ENCODE measurements around the gene ASTN2.

ASTN2 gene

DNA sequence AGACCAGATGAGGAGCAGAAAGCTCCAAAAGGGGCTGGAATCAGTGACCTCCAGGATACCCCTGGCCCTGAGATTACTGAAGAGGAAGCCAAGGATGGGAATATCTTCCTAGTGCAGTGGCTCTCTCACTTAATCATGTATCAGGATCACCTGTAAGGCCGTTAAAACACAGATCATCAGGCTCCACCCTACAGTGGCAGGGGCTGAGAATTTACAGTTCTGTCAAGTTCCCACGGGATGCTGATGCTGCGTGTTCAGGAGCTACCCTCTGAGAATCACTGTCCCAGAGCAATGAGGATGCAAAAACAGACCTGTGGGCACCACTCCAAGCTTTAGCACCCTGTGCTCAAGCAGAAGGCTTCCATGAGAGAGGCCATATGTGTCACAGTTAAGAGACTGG lies 291.9 kb downstream of the ASTN2 start:
- DNase-seq (ENCODE audit: low read depth in 1 of 2, low spot score in 1 of 2) = no peak

DNA sequence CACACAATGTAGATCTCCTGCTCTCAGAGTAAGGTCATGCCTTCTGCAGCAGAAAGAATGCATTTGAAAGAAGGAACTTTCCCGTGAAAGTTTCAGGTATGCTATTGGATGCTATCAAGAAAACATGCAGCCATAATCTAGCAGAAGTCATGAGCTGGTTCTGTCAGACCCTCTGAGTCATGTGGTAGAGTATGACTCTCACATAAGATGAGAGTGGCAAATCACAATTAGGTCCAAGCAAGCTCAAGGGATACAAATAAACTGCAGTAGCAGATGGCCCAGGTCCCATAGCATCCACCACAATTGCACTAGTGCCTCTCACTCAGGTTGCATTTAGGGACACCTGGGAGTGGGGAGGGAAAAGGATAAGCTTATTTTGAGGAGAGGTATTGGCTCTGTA lies 292.8 kb downstream of the ASTN2 start:
- DNase-seq (ENCODE audit: low read depth in 1 of 2, low spot score in 1 of 2) = no peak

DNA sequence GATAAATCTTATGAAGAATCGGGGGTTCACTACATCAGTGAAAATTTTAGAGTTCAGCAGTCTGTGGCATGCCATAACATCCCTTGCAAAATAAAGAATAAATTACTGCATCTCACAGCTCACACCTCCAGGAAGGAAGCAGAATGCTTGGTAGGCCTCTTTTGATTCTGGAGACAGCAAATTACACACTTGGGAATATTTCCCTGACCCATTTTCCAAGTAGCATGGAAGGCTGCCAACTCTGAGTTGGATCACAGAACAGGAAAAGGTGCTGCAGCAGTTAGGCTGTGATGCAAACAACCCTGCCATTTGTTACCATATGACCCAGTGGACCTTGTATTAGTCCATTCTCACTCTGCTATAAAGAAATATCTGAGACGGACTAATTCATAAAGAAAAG lies 293.5 kb downstream of the ASTN2 start:
- no peak for DNase-seq (ENCODE audit: low read depth in 1 of 2, low spot score in 1 of 2)

- DNase-seq (ENCODE audit: low read depth in 1 of 2, low spot score in 1 of 2) = no peak
These were observed 294.8 kb downstream of the ASTN2 start for GRCh38 chr9:117120061-117120460.

DNA sequence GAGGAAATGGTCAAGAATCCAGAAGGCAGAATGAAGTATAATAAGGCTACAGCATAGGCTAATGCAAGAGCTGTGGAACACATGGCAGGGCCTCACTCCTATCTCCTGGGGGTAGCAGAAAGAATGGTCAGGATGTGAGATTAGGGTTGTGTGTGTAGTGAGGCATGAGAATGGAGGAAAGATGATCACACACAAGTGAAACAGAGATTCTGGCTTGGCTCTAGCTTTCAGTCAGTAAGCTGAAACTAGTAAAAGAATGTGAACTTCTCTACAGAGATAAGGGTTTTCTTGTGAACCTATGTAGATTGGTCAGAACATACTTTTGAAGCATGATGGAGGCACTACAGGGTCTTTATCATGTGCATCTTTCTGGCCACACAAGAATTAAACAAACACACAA lies 298.8 kb downstream of the ASTN2 start:
- no peak for DNase-seq (ENCODE audit: low read depth in 1 of 2, low spot score in 1 of 2)

DNA sequence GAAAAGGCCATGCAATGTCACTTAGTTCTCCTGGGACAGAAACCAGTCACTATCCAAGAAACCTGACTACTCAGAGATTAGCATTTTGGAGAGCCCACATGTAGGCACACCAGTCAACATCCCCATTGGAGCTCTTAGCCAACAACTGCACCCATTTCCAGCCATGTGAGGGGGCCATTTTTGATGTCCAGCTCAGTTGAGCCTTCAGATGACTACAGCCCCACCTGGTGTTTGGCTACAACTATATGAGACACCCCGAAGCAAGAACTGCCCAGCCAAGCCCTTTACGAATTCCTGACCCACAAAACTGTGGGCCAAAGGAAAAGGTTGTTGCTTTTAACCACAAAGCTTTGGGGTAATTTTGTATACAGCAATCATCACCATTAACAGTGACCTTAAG lies 300.1 kb downstream of the ASTN2 start:
- DNase-seq (ENCODE audit: low read depth in 1 of 2, low spot score in 1 of 2) = no peak

DNA sequence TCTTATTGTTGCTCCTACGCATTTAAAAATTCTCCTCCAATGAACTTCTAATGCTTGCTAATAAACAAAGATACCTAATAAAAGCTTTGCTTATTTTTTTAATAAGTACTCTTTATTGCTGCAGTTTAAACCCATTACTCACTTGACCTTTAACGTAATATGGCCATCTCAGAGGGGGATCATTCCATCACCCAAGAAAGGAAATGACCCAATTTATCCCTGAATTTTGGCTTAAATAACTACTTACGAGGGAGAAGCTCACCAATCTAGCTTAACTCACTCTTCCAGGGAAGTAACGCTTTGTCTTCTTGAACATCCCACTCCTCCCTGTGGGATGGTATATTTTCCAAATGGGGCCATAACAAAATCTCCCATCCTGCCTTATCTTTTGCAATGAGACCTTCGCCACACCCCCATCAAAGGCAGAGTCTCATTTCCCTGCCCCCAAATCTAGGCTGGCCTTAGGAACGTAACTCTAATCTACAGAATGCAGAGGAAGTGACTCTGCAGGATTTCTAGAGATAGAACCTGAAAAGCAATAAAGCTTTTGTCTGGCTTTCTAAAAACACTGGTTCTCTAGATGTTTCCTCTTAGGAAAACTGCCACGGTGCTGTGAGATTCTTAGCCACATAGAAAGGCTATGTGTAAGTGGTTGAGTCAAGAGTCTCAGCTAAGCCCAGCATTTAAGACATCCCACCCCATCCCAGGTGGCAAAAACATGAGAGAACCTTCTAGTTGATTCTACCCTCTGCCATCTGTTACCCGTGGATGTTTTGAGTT lies 310.0 kb downstream of the ASTN2 start:
- DNase-seq (ENCODE audit: low read depth in 1 of 2, low spot score in 1 of 2) = no peak

DNA sequence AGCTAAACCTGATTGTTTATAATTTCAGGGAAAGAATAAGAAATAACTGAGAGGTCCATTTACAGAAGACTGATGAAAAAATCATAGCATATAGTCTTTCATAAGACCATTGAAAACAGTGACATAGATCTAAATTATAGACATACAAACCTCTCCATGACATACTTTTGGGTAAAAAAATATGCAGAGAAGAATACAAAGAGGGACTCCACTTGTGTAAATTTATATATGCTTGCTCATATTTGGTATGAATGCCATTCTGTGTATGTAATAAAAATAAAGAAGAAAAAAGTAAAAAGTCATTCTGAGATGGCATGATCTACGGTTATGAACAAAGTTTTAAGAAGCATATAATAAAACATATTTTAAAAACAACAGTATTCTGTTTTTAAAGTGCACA lies 310.7 kb downstream of the ASTN2 start:
- no peak for DNase-seq (ENCODE audit: low read depth in 1 of 2, low spot score in 1 of 2)

DNA sequence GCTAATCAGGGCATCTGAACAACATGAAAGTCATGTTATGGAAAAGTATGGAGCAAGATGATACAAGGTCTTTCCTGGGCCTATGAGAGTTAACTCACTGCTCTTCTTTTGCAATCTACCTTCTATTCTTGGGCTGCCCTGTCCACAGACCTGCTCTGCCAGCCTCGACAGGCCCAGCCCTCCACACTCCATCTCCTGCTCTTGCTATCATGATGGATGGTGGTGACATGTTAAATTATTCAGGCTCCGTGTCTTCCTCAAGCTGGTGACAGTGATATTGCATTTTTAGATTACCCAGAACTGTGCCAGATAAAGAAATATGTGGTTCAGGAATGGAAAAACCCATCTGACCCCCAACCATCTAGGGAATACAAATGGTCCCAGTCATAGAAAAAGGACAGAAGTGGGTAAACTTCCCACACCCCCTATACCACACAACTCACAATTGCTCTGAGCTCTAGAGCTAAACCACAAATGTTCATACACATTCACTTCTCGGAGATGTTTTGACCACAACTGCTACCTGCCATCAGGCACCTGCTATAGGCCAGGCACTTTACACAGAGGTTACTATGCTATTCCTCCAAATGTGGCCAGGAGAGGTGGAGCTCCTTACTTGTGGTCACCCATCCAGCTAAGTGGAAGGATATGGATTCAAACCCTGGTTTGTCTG lies 311.3 kb downstream of the ASTN2 start:
- no peak for DNase-seq (ENCODE audit: low read depth in 1 of 2, low spot score in 1 of 2)

DNA sequence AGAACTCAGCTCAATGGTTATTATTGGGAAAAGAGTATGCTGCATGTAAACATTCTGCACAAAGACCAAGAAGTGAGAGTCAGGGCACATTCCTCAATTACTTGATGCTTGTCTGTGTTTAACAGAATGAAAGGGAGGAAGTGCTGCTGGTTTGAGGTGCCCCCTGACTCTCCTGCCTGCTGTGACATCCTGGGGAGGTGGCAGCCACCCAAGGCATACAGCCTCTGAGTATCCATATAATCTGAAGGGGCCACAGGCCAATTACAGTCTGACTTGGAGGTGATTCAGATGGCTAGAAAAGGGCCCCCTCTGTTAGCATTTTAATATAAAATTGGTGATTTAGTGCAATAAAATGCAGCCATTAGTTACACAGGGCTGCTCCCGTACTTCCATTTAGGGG lies 313.8 kb downstream of the ASTN2 start:
- DNase-seq (ENCODE audit: low read depth in 1 of 2, low spot score in 1 of 2) = no peak

DNA sequence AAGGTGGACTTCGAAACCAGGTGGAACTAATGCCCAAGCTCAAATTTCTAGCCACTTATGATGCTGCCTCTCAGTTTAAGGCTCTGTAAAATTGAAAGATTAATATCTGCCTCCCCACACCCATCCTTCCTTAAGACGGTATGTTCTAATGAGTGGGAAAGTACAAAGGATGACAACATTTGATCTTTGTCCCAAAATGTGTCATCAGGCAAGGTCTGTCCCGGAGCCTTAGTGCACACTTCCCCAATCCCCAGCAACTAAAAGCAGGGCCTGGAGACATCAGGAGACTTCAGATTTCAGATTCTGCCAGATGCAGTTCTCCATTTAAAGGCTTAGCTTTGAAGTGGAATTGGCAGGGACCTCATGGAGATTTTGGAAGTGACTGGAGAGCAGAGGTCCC lies 316.5 kb downstream of the ASTN2 start:
- DNase-seq (ENCODE audit: low read depth in 1 of 2, low spot score in 1 of 2) = no peak

DNA sequence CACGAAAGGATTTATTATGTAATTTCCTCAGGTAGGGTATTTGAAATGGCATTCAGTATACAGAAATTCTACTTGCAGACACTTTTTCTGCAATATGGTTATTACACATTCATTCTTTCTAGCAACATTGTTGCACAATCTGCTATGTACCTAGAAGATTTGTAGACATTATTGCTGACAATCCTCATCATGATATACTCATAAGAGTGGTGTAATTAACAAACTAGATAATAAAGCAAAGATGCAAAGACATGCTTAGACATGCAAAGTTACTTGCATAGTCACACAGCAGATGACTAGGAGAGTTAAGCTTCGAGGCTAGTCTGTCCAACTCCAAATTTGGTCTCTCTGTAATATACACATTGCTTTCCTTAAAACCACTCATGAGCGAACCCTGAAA lies 317.1 kb downstream of the ASTN2 start:
- DNase-seq (ENCODE audit: low read depth in 1 of 2, low spot score in 1 of 2) = no peak

DNA sequence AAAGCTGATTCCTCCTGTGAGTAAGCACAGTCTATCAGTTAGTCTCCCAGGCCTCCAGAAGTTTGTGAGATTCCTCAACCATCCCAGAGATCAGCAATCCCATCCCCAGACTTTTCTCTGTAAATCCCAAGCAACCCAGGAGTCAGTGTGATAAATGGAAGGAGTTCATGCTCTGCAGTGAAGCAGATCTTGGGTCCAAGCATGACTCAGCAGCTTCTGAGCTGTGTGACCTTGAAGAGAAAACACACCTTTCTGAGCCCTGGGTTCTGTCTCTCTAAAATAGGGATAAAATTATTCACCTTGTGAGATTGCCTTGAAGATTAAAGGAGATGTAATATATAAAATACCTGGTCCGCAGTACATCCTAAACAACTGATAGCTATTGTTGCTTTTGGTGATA lies 318.7 kb downstream of the ASTN2 start:
- no peak for DNase-seq (ENCODE audit: low read depth in 1 of 2, low spot score in 1 of 2)

DNA sequence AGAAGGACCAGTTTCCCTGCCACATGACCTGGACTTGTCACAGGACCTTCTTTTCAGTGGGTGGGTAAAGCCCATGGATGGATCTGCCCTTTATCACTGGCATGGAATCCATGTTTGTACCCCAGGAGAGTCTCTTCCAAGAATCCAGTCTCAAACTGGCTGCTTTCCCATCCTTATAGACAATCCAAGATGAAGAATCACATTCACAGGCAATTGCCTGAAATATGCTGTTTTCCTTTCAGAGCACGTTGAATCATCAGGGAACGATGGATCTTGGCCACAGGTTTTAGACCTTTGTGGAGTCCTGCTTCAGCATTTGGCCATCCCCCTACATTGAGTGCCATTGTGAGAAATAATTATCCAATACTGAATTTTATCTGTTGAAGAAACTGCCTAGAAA lies 319.8 kb downstream of the ASTN2 start:
- DNase-seq (ENCODE audit: low read depth in 1 of 2, low spot score in 1 of 2) = no peak

GRCh38 chr9:117093891-117094844 lies 320.7 kb downstream of the ASTN2 start:
- no peak for DNase-seq (ENCODE audit: low read depth in 1 of 2, low spot score in 1 of 2)

DNA sequence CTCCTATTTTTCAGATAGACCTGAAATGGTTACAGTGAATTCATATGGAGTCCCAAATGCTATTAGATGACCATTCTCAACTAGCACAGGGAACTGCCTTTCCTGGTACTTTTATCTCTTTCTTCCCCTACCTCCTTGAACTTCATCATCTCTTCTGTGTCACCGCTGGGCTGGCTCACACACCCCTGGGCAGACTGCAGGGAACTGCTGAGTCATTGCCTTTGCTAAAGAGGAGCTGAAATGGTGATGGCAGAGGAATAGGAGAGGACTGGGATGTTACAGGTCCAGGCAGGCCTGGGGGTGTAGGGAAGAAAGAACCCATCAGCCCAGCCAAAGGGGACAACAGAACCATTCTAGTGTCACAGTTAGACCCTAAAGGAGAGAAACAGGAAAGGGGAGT lies 322.3 kb downstream of the ASTN2 start:
- no peak for DNase-seq (ENCODE audit: low read depth in 1 of 2, low spot score in 1 of 2)

GRCh38 chr9:117091529-117091928 lies 323.3 kb downstream of the ASTN2 start:
- no peak for DNase-seq (ENCODE audit: low read depth in 1 of 2, low spot score in 1 of 2)

DNA sequence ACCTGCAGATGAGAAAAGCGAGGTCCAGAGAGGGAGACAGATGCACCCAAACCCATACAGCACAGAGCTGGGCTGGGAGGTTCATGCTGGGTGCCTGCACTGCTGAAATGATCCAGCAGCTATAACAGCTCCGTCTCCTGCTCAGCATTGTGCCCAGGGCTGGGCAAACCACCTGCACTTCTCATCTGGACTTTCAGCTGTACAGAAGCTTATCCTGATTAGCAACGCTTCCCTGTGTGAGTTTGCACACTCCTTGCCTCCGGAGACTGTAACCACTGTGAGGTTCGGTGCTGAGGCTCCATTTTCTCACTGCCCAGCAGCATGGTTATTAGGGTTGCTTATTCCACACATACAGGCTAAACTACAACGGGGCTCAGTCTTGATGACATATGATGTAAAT lies 326.1 kb downstream of the ASTN2 start:
- no peak for DNase-seq (ENCODE audit: low read depth in 1 of 2, low spot score in 1 of 2)

GRCh38 chr9:117088140-117088539 lies 326.7 kb downstream of the ASTN2 start:
- no peak for DNase-seq (ENCODE audit: low read depth in 1 of 2, low spot score in 1 of 2)

- no peak for DNase-seq (ENCODE audit: low read depth in 1 of 2, low spot score in 1 of 2)
These were observed 330.6 kb downstream of the ASTN2 start for GRCh38 chr9:117084221-117084620.

GRCh38 chr9:117083559-117083958 lies 331.3 kb downstream of the ASTN2 start:
- no peak for DNase-seq (ENCODE audit: low read depth in 1 of 2, low spot score in 1 of 2)

Data from stimulated activated CD4-positive, alpha-beta T cell treated with anti-CD3 and anti-CD28 coated beads, Interleukin-15, amount 100 ng/mL, for 1 hour (primary cell).